Naive thymus-derived CD4-positive, alpha-beta T cell (primary cell): ENCODE results near the gene IQSEC2. TPM values are rescaled to one million over a fixed set of nuclear protein-coding genes. Genes with fewer than 3 reads are reported as not detected.

ENCODE experiments used
- ATAC-seq: fragments of 150-1000 bp; cut with Tn5 transposase; 2 replicates; pipeline ENCODE4 v1.10.0; 2021; ENCODE audit warnings: mild to moderate bottlenecking, moderate library complexity
- CTCF ChIA-PET: fragments of 350-600 bp; sonication (Branson Sonifier 250); formaldehyde crosslinking; loops from one replicate; lab custom pipeline; 2021; ENCODE audit warnings: antibody characterized with exemption; lab: Charles Lee
- POLR2A ChIA-PET: fragments of 350-600 bp; sonication (Branson Sonifier 250); formaldehyde crosslinking; loops from one replicate; lab custom pipeline; 2021; ENCODE audit warnings: antibody characterized with exemption, inconsistent platforms; lab: Charles Lee
- DNase-seq, 9 donors: peaks; one replicate each; pipeline versions ENCODE4 v3.0.0 to v3.0.0-alpha.2; 2020 to 2022; ENCODE audit warnings: mixed read lengths in 1 of 9
- H3K27ac ChIP-seq: one replicate; pipeline ENCODE4 v1.7.0; 2013; ENCODE audit warnings: mild to moderate bottlenecking, low read depth, low read length, moderate library complexity
- H3K27me3 ChIP-seq, 2 donors: one replicate each; pipeline ENCODE4 v1.7.0; 2013; ENCODE audit warnings: low read length in 2 of 2, mild to moderate bottlenecking in 2 of 2, moderate library complexity in 2 of 2; ENCODE audit not compliant: control insufficient read depth in 2 of 2, insufficient read depth in 2 of 2
- H3K36me3 ChIP-seq, 3 experiments: 1 replicate in 2 of 3; 2 replicates in 1 of 3; pipeline ENCODE4 v1.7.0; 2013; ENCODE audit warnings: low read length in 3 of 3, mild to moderate bottlenecking in 3 of 3, moderate library complexity in 1 of 3; ENCODE audit not compliant: insufficient read depth in 3 of 3, control insufficient read depth in 2 of 3
- H3K4me1 ChIP-seq, 2 donors: one replicate each; pipeline ENCODE4 v1.7.0; 2013; ENCODE audit warnings: low read length in 2 of 2, mild to moderate bottlenecking in 2 of 2, moderate library complexity in 1 of 2; ENCODE audit not compliant: control insufficient read depth in 2 of 2, insufficient read depth in 2 of 2
- H3K4me3 ChIP-seq: 2 replicates; pipeline ENCODE4 v1.7.0; 2013; ENCODE audit warnings: mild to moderate bottlenecking, low read length
- H3K9me3 ChIP-seq, 3 experiments: 1 replicate in 2 of 3; 2 replicates in 1 of 3; pipeline ENCODE4 v1.7.0; 2013; ENCODE audit warnings: low read length in 3 of 3; ENCODE audit not compliant: control insufficient read depth in 2 of 3
- H3K27ac Mint-ChIP-seq, 9 donors: one replicate each; pipeline ENCODE4 v1.8.0; 2020 to 2022; ENCODE audit warnings: mixed read lengths in 9 of 9, mild to moderate bottlenecking in 8 of 9, moderate library complexity in 5 of 9, inconsistent platforms in 2 of 9
- H3K27me3 Mint-ChIP-seq, 5 donors: one replicate each; pipeline ENCODE4 v1.8.0; 2021 to 2022; ENCODE audit warnings: mixed read lengths in 5 of 5, mild to moderate bottlenecking in 1 of 5
- H3K36me3 Mint-ChIP-seq, 5 donors: one replicate each; pipeline ENCODE4 v1.8.0; 2020 to 2022; ENCODE audit warnings: mixed read lengths in 5 of 5, mild to moderate bottlenecking in 3 of 5, inconsistent platforms in 1 of 5
- H3K4me1 Mint-ChIP-seq, 7 donors: one replicate each; pipeline ENCODE4 v1.8.0; 2020 to 2022; ENCODE audit warnings: mixed read lengths in 7 of 7, mild to moderate bottlenecking in 3 of 7, inconsistent platforms in 1 of 7
- H3K4me3 Mint-ChIP-seq, 10 donors: one replicate each; pipeline ENCODE4 v1.8.0; 2020 to 2022; ENCODE audit warnings: mild to moderate bottlenecking in 10 of 10, mixed read lengths in 10 of 10, moderate library complexity in 6 of 10, inconsistent platforms in 2 of 10
- H3K9me3 Mint-ChIP-seq, 11 donors: one replicate each; pipeline ENCODE4 v1.8.0; 2020 to 2022; ENCODE audit warnings: mixed read lengths in 11 of 11, mild to moderate bottlenecking in 4 of 11, inconsistent platforms in 1 of 11, moderate library complexity in 1 of 11
- intact Hi-C, 2 donors: fragments of 100-400 bp; cut with micrococcal nuclease; formaldehyde crosslinking; loops; one replicate each; pipeline ENCODE4 v1.15.1; 2023
- polyA plus RNA-seq, 2 donors: library from polyadenylated mRNA; unstranded; fragments of 300-500 nt; fragmentation: Illumina TruSeq; gene quantifications; one replicate each; pipeline ENCODE4 v1.2.3, GENCODE V29; 2021
- total RNA-seq, 6 experiments: library from RNA in 5 of 6; stranded (reverse) in 5 of 6; gene quantifications; 1 replicate in 5 of 6; 2 replicates in 1 of 6; pipeline ENCODE4 v1.2.3 and lab custom pipeline; 2021 to 2026

Gene IQSEC2
- total and polyA plus RNA-seq, 7 experiments from 2014 or later = 0.20 to 9.1 (median 0.46) TPM

GRCh38 chrX:53316860-53317237 lies 35.5 kb upstream of the IQSEC2 start:
- no peak overlapping the region for H3K4me3 Mint-ChIP-seq

DNA sequence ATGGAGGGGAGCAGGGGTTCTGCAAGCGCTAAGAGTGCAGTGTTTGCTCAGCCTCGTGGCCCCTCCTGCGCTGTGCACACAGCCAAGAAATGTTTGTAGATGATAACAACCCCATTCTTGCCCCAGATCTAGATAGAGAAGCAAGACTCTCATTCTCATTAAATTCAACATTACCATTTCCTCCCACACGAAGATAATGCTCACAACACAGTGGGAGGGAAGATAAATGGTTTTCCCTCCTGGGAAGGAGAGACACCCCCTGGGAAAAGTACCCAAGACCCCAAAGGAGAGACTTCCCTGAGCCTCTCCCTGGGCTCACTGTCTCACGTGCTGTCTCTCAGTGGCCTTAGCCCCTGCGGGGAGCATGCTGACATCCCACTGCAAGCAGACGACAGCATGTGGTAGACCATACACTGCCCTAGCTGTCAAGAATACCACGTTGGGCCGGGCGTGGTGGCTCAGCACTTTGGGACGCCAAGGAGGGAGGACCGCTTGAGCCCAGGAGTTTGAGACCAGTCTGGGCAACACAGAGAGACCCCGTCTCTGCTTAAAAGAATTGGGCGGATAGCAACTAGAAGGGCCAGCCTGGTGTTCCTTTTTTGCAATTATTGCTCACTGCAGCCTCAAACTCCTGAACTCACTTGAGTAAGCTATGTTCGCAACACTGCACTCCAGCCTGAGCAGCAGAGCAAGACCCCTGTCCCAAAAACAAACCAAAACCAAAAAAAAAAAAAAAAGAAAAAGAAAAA lies 34.9 kb upstream of the IQSEC2 start:
- no peaks in the 10 kb centered on the region for H3K36me3 Mint-ChIP-seq
- no peak overlapping the region for H3K4me3 Mint-ChIP-seq
- H3K27me3 ChIP-seq = peaks cover 0 to 11% of the 10 kb centered on the region in 2 donors
- no peak overlapping the region for H3K4me3 ChIP-seq
- ChIA-PET CTCF (interaction anchor here (0.7 to 3.4 kb wide), 5 partner anchors 9 to 129 kb away, joined by 3 to 16 read pairs (median 5); no protein-coding TSS in a partner anchor), POLR2A (no interaction called here)
- DNase-seq (no peak), ATAC-seq (no peak)
- H3K9me3 ChIP-seq = no peaks in the 10 kb centered on the region
- H3K9me3 Mint-ChIP-seq = no peaks in the 10 kb centered on the region
- H3K4me1 Mint-ChIP-seq = peaks cover 0 to 15% (median 5%) of the 10 kb centered on the region in 7 donors
- intact Hi-C loops = no loop called here
- H3K27ac Mint-ChIP-seq = no peak overlapping the region
- H3K36me3 ChIP-seq = no peaks in the 10 kb centered on the region
- H3K4me1 ChIP-seq = no peaks in the 10 kb centered on the region
- no peak overlapping the region for H3K27ac ChIP-seq
- peaks cover 0 to 25% (median 15%) of the 10 kb centered on the region in 5 donors for H3K27me3 Mint-ChIP-seq

More at GRCh38 chrX:53316860-53317237, 35.5 kb upstream of the IQSEC2 start:
- Mint-ChIP-seq H3K36me3 (peaks cover 0 to 2% (median 0%) of the 10 kb centered on the region in 5 donors), H3K4me1 (peaks cover 4 to 19% (median 9%) of the 10 kb centered on the region in 7 donors), H3K27ac (no peak overlapping the region), H3K9me3 (peaks cover 0 to 2% (median 0%) of the 10 kb centered on the region in 11 donors), H3K27me3 (peaks cover 4 to 30% (median 19%) of the 10 kb centered on the region in 5 donors)
- no peak for ATAC-seq
- no peaks in the 10 kb centered on the region for H3K9me3 ChIP-seq
- H3K36me3 ChIP-seq = no peaks in the 10 kb centered on the region
- no peak for DNase-seq
- intact Hi-C loops = loop anchor here (1.0 kb wide), 3 partner anchors 119 to 165 kb away; no protein-coding TSS in a partner anchor
- ChIA-PET CTCF (interaction anchor here (0.6 to 3.4 kb wide), 9 partner anchors 9 to 128 kb away, joined by 3 to 16 read pairs (median 4); no protein-coding TSS in a partner anchor), POLR2A (no interaction called here)
- no peak overlapping the region for H3K4me3 ChIP-seq
- peaks cover 0 to 11% of the 10 kb centered on the region in 2 donors for H3K27me3 ChIP-seq
- H3K27ac ChIP-seq = no peak overlapping the region
- H3K4me1 ChIP-seq = no peaks in the 10 kb centered on the region

DNA sequence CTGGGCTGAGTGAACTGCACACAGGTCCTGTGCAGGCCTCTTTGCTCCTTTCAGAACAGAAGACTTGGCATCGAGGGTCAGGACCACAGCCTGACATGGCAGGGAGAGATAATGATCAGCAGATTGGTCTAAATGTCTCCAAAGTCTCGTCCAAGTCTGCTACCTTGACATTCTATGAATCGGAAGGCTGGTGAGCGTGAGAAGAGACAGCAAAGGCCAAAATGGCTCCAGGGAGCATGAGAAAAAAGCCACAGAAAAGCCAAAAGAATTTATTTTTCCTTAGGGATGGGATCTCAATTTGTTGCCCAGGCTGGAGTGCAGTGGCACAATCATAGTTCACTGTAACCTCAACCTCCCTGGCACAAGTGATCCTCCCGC lies 32.3 kb upstream of the IQSEC2 start:
- Mint-ChIP-seq H3K4me3 (no peak overlapping the region), H3K27me3 (peaks cover 0 to 13% (median 3%) of the 10 kb centered on the region in 5 donors), H3K36me3 (no peaks in the 10 kb centered on the region), H3K9me3 (peaks cover 0 to 1% (median 0%) of the 10 kb centered on the region in 11 donors), H3K4me1 (peaks cover 0 to 8% (median 0%) of the 10 kb centered on the region in 7 donors), H3K27ac (no peak overlapping the region)
- CTCF ChIA-PET = interaction anchor here (0.5 to 3.2 kb wide), 7 partner anchors 8 to 167 kb away, joined by 3 to 21 read pairs (median 6); no protein-coding TSS in a partner anchor
- POLR2A ChIA-PET = no interaction called here
- ATAC-seq (no peak), DNase-seq (no peak)
- Histone ChIP-seq H3K4me3 (no peak overlapping the region), H3K9me3 (no peaks in the 10 kb centered on the region), H3K4me1 (no peaks in the 10 kb centered on the region), H3K27ac (no peak overlapping the region), H3K27me3 (peaks cover 0 to 7% of the 10 kb centered on the region in 2 donors), H3K36me3 (no peaks in the 10 kb centered on the region)
- intact Hi-C loops = loop anchor here (1.0 to 2.0 kb wide), 5 partner anchors 29 to 519 kb away; no protein-coding TSS in a partner anchor

- POLR2A ChIA-PET = no interaction called here
- no peak overlapping the region for H3K27ac ChIP-seq
Observed at GRCh38 chrX:53312946-53313727, 31.8 kb upstream of the IQSEC2 start.

DNA sequence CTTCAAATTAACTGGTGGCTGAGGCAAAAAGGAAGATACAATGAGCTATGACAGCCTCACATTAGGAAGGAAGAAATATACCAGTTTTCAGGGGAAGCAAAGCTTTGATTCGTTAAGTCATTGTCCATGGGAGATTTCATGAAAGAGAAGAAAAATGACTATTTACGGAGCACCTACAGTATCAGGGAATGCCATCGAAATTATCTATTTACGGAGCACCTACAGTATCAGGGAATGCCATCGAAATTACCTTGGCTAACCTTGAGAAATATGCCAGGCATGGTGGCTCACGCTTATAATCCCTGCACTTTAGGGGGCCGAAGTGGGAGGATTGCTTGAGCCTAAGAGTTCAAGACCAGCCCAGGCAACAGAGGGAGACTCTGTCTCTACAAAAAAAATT lies 28.5 kb upstream of the IQSEC2 start:
- no peak overlapping the region for H3K27ac Mint-ChIP-seq
- no peak overlapping the region for H3K27ac ChIP-seq
- POLR2A ChIA-PET = no interaction called here
- H3K4me1 Mint-ChIP-seq = peaks cover 0 to 8% (median 0%) of the 10 kb centered on the region in 7 donors
- no peak for ATAC-seq
- no peak overlapping the region for H3K4me3 Mint-ChIP-seq
- peaks cover 0 to 1% (median 0%) of the 10 kb centered on the region in 11 donors for H3K9me3 Mint-ChIP-seq
- H3K9me3 ChIP-seq = no peaks in the 10 kb centered on the region
- peaks cover 0 to 3% (median 0%) of the 10 kb centered on the region in 5 donors for H3K27me3 Mint-ChIP-seq
- intact Hi-C loops = no loop called here
- H3K36me3 ChIP-seq = no peaks in the 10 kb centered on the region
- no peaks in the 10 kb centered on the region for H3K27me3 ChIP-seq
- CTCF ChIA-PET = interaction anchor here (0.6 kb wide), 1 partner anchor 22 kb away, joined by 3 read pairs; no protein-coding TSS in a partner anchor
- DNase-seq = no peak
- H3K4me3 ChIP-seq = no peak overlapping the region
- no peaks in the 10 kb centered on the region for H3K4me1 ChIP-seq
- no peaks in the 10 kb centered on the region for H3K36me3 Mint-ChIP-seq

More at GRCh38 chrX:53312946-53313727, 31.8 kb upstream of the IQSEC2 start:
- Mint-ChIP-seq H3K27ac (no peak overlapping the region), H3K36me3 (no peaks in the 10 kb centered on the region), H3K9me3 (peaks cover 0 to 1% (median 0%) of the 10 kb centered on the region in 11 donors), H3K27me3 (peaks cover 0 to 8% (median 0%) of the 10 kb centered on the region in 5 donors), H3K4me1 (peaks cover 0 to 10% (median 0%) of the 10 kb centered on the region in 7 donors), H3K4me3 (no peak overlapping the region)
- DNase-seq (peak; percentile 25 to 72 (median 51)), ATAC-seq (peak; percentile 81)
- H3K9me3 ChIP-seq = no peaks in the 10 kb centered on the region
- no peak overlapping the region for H3K4me3 ChIP-seq
- peaks cover 0 to 6% of the 10 kb centered on the region in 2 donors for H3K27me3 ChIP-seq
- no peaks in the 10 kb centered on the region for H3K4me1 ChIP-seq
- CTCF ChIA-PET = interaction anchor here (0.5 to 3.2 kb wide), 10 partner anchors 12 to 1870 kb away, joined by 3 to 21 read pairs (median 4); no protein-coding TSS in a partner anchor
- no peaks in the 10 kb centered on the region for H3K36me3 ChIP-seq
- intact Hi-C loops = loop anchor here (1.0 to 2.0 kb wide), 5 partner anchors 28 to 519 kb away; no protein-coding TSS in a partner anchor

DNA sequence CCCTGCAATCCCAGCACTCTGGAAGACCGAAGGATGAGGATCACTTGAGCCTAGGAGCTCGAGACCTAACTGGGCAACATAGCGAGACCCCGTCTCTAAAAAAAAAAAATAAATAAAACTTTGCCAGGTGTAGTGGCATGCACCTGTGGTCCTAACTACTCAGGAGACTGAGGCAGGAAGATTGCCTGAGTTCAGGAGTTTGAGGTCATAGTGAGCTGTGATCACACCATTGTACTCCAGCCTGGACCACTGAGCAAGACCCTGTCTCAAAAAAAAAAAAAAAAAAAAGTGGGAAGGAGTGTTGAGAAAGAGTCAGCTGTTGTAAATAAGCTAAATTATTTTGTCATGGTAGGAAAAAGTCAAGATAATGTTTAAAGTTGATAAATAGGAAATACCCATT lies 27.5 kb upstream of the IQSEC2 start:
- intact Hi-C loops = no loop called here
- ChIA-PET CTCF (interaction anchor here (0.6 kb wide), 1 partner anchor 322 kb away, joined by 6 read pairs; no protein-coding TSS in a partner anchor), POLR2A (no interaction called here)
- H3K27ac Mint-ChIP-seq = no peak overlapping the region
- no peaks in the 10 kb centered on the region for H3K27me3 ChIP-seq
- no peak overlapping the region for H3K27ac ChIP-seq
- peaks cover 0 to 1% (median 0%) of the 10 kb centered on the region in 11 donors for H3K9me3 Mint-ChIP-seq
- H3K4me3 ChIP-seq = no peak overlapping the region
- no peaks in the 10 kb centered on the region for H3K36me3 Mint-ChIP-seq
- H3K9me3 ChIP-seq = no peaks in the 10 kb centered on the region
- DNase-seq (no peak), ATAC-seq (no peak)
- H3K36me3 ChIP-seq = no peaks in the 10 kb centered on the region
- peaks cover 0 to 3% (median 0%) of the 10 kb centered on the region in 5 donors for H3K27me3 Mint-ChIP-seq
- peaks cover 0 to 4% (median 0%) of the 10 kb centered on the region in 7 donors for H3K4me1 Mint-ChIP-seq
- H3K4me3 Mint-ChIP-seq = no peak overlapping the region
- H3K4me1 ChIP-seq = no peaks in the 10 kb centered on the region
